GF-D8 (cell line): ENCODE results near the gene COL4A2.

Source experiments
- DNase-seq: peaks from one replicate; lab custom pipeline; 2025; lab: John Stamatoyannopoulos, UW

The COL4A2 gene

DNA sequence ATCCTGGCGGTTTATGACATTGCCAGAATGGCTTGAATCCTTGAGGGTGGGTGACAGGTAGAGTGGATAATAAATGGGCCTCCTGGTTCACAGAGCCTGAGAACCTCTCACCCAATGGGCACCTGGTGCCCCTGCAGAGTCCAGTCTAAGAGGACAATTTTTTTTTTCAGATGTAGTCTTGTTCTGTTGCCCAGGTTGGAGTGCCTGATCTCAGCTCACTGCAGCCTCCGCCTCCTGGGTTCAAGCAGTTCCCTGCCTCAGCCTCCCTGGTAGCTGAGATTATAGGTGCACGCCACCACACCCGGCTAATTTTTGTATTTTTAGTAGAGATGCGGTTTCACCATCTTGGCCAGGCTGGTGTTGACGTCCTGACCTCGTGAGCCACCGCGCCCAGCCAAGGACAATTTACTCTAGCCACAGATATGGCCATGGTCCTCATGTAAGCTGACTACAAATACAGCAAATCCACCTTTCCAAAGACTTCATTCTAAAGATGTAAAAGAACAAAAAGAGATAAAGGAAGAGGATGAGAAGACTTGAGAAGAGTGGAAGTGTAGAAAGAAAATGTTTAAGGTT lies 33.0 kb downstream of the COL4A2 start:
- DNase-seq, result no peak

- DNase-seq, result no peak
These were observed 33.8 kb downstream of the COL4A2 start for GRCh38 chr13:110340812-110341444.

DNA sequence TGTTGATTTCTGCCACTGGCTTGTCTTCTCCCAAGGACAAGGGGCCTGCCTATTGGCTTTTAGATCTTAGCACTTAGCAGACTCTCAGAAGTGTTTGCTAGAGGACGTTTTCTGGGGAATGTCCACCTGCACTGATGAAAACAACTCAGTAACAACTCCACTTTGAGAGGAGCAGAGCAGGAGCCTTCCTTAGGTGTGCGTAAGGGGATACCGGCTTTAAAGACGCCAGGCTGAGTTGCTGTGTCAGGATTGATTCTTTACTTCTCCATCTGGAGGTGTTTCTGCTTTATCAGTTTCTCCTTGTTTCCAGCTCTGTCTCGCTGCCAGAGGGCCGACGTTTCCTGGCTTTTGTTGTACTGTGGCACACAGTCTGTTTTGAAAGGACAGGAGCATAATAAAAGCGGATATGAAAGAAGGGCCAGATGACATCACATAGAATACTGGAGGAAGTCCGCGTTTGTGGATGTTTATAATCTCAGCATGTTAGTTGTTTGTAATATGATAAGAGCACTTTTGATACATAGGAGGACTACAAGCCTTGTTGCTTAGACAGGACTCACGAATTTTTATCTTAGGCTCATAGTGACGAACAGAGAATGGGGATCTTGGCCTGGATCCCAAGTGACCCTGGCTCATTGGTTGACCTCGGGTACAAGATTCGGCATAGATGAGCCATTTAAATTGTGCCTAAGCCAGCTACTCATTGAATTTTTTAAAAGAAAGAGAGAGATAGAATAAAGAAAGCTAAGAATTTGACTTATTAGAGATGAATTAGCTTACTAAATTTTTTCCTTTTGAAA lies 34.6 kb downstream of the COL4A2 start:
- no peak for DNase-seq

- no peak for DNase-seq
These were observed 35.4 kb downstream of the COL4A2 start for GRCh38 chr13:110342474-110342873.

DNA sequence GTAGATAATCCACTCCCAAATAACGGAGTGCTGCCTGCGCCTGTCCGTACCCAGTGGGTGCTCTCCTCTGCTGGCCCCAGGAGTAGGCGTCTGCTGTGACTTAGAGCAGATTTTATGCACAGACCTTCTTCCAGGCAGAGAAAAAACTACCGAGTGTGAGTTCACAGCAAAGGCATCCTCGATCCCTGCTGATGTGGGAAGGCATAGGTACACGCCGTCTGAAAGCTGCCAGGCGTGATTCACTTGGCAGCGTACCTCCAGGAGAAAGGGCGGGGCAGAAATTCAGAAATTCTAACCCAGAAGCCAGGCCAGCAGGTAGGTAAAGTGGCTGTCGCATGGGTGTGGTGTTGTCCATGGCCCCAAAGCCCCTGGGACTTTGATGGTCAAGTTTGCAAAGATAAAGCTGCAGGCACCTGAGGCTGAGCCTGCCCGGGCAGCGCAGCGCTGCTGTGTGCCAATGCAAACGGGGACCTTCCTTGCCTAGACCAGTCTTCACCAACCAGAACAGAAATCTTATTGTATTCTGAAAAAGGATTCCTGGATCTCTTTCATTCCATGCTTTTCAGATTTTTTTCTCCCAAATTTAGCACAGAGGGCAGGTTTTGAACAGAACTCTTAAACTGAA lies 36.3 kb downstream of the COL4A2 start:
- DNase-seq, result no peak

- DNase-seq, result no peak
These were observed 37.2 kb downstream of the COL4A2 start for GRCh38 chr13:110344320-110344719.

GRCh38 chr13:110345266-110345665 lies 38.2 kb downstream of the COL4A2 start:
- no peak for DNase-seq

- no peak for DNase-seq
These were observed 38.6 kb downstream of the COL4A2 start for GRCh38 chr13:110345701-110346100.

GRCh38 chr13:110346661-110347067 lies 39.6 kb downstream of the COL4A2 start:
- DNase-seq, result no peak

GRCh38 chr13:110347088-110347487 lies 40.0 kb downstream of the COL4A2 start:
- no peak for DNase-seq

DNA sequence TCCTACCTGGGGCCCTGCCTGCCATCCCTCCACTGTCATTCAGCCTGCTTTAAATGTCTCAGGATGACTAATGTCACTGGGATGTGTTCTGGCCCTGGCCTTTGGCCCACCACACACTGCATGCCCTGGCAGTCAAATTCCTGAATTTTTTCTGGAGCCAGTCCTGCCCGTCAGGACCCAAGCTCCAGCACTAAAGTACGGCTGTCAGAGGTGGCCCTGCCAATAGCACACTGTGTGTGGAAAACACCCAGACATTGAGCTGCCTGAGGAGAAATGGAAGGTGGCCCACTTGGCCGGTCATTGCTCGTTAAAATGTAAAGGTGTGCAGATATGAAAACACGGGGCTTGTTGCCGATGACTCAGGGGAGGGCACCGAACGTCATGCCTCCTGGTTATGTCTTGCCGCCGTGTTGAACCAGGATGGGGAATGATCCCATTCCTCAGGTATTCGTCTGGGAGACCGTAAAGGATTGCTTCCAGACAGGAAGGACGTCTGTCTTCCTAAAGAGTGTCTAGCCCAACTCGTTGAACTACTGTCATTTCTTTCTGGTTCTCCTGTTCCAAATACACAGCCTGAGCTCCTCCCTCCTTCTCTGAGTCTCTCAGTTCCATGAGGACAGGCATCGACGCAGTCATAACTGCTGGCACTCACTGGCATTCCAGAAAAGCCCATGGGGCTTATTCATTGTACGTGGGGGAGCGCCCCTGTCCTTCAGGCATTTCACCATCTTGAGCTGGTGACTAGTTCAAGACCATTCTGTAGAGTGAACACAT lies 40.6 kb downstream of the COL4A2 start:
- no peak for DNase-seq

DNA sequence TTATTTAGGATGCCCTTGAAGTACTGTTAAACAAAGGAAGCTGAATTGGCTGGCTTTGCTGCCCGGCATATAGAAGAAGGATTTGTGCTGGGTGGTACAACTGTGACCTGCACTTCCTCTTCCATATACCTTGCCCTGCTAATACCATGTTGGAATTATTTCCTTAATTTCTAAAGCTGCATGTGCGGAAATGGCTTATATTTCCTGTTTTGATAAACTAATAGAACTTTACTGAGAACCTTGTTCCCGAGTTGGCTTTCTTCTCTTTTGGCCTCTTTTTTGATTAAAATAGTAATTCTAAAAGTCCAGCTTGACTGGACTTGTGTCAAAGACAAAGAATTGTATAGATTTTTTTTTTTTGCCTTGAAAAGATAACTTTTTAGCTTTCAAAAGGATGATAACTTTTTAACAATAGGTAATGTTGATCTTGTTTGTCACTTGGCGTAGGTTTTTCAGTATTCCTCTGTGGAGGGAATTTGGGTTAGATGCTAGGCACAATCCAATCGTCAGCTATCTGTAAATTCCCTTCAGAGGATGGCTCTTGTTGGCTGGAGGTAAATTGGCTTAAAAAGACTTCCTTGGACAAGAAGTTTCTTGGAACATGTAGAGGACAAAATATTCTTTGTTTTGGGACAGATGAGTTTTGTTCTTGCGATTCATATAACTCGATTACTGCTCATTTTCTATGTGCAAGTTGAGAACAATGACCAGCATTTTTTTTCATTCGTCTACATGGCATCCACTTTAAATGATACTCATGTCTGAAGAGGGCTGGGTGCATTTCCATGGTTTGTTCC lies 41.4 kb downstream of the COL4A2 start:
- DNase-seq, result no peak

- no peak for DNase-seq
These were observed 42.2 kb downstream of the COL4A2 start for GRCh38 chr13:110349239-110349638.

GRCh38 chr13:110350049-110350448 lies 43.0 kb downstream of the COL4A2 start:
- no peak for DNase-seq

GRCh38 chr13:110350509-110350908 lies 43.4 kb downstream of the COL4A2 start:
- DNase-seq, result no peak

GRCh38 chr13:110351636-110352420 lies 44.7 kb downstream of the COL4A2 start:
- DNase-seq, result no peak

DNA sequence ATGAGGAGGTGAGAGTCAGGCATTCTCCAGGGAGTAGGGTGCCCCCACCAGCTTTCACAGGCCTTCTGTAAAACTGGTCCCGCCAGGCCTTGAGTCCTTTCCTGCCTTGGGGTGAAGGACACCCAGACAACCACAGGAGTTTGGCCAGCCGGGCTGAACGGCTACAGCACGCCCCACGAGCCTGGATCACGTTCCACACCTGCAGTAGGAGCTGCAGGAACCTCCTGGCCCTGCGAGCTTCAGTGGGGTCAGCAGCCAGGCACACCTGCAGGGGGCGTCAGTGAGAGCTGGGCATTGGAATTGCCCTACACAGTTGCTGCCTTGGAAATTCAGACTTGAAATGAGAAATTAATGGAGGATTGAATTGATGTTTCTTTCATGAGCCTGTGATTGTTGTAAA lies 45.7 kb downstream of the COL4A2 start:
- no peak for DNase-seq

GRCh38 chr13:110353339-110353977 lies 46.4 kb downstream of the COL4A2 start:
- no peak for DNase-seq

GRCh38 chr13:110354123-110354627 lies 47.1 kb downstream of the COL4A2 start:
- no peak for DNase-seq
